Activated T-cell treated with anti-CD3 and anti-CD28 coated beads, Interleukin-2, amount 50 U/mL, for 72 hours (primary cell): Measurements from ENCODE around the gene ALG2. TPM values are rescaled to one million over a fixed set of nuclear protein-coding genes. Genes with fewer than 3 reads are reported as not detected.

Experiments
- ATAC-seq, 2 donors: fragments of 150-1000 bp; cut with Tn5 transposase; replicated peaks in 1 of 2; 2 replicates each; pipeline ENCODE4 v1.10.0; 2021; ENCODE audit warnings: moderate library complexity in 2 of 2, mild to moderate bottlenecking in 1 of 2
- DNase-seq, 2 donors: peaks; one replicate each; pipeline ENCODE4 v3.0.0; 2021 to 2022; ENCODE audit warnings: mixed read lengths in 1 of 2
- H3K27ac Mint-ChIP-seq: one replicate; pipeline ENCODE4 v1.8.0; 2022; ENCODE audit warnings: mild to moderate bottlenecking, moderate library complexity, mixed read lengths
- H3K27me3 Mint-ChIP-seq: one replicate; pipeline ENCODE4 v1.8.0; 2022; ENCODE audit warnings: low read depth, mixed read lengths
- H3K36me3 Mint-ChIP-seq, 2 donors: one replicate each; pipeline ENCODE4 v1.8.0; 2022; ENCODE audit warnings: mixed read lengths in 2 of 2, mild to moderate bottlenecking in 1 of 2; ENCODE audit not compliant: insufficient read depth in 2 of 2
- H3K4me1 Mint-ChIP-seq: one replicate; pipeline ENCODE4 v1.8.0; 2022; ENCODE audit warnings: low read depth, mixed read lengths
- H3K4me3 Mint-ChIP-seq, 2 donors: one replicate each; pipeline ENCODE4 v1.8.0; 2022; ENCODE audit warnings: mild to moderate bottlenecking in 2 of 2, mixed read lengths in 2 of 2, moderate library complexity in 2 of 2
- H3K9me3 Mint-ChIP-seq, 2 donors: one replicate each; pipeline ENCODE4 v1.8.0; 2022; ENCODE audit warnings: mixed read lengths in 2 of 2
- total RNA-seq, 2 donors: library from RNA; stranded (reverse); gene quantifications; one replicate each; pipeline ENCODE4 v1.2.3, GENCODE V29; 2022

Gene ALG2
- total RNA-seq, 2 donors from 2014 or later: 28.7 to 35.2 TPM

DNA sequence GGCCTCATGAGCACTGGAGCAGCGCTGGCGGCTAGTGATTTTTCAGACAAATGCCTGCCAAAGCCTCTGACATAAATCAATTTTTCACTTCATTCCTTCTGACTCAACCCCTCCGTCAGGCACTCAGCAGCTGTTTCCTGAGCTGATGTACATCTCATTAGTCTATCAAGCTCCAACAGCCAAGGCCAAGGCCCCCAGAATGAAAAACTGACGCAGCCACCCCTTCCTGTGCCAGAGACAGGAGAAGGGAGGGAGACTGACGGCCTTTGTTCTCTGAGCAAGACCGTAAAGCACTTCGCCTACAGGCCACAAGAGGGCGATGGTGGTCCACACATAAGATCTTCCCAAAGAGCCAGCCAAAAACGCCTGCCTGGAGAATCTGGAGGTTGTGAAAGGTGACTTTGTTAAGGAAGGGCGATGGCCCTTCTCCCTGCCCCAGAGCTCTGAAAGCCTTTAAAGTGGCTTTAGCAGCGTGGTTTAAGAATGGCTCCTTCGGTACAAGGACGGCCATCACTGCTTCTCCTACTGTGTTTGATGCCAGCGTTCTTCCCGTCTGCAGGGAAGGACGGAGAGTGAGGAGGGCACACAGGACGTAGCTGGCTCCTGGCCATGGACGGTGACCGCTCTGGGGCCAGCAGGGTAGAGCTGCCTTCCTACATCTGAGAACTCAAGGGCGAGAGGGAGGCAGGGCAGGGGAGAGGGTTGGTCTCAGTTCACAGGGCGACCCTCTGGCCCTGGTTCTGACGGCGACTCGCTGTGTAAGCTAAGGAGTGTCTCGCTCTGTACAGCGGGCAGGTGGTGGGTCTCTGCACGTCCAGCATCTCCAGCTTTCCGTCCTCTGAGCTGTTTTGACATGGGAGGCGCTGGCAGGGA lies 37.0 kb downstream of the ALG2 start:
- peaks cover 63% of the 10 kb centered on the region for H3K4me1 Mint-ChIP-seq
- DNase-seq: peak; percentile 80
- H3K27me3 Mint-ChIP-seq: peaks cover 11% of the 10 kb centered on the region
- H3K4me3 Mint-ChIP-seq: peak overlapping the region; percentile 40 to 58
- no peaks in the 10 kb centered on the region for H3K9me3 Mint-ChIP-seq
- peaks cover 0 to 2% of the 10 kb centered on the region in 2 donors for H3K36me3 Mint-ChIP-seq
- ATAC-seq: peak; percentile 82 to 83
- H3K27ac Mint-ChIP-seq: no peak overlapping the region

DNA sequence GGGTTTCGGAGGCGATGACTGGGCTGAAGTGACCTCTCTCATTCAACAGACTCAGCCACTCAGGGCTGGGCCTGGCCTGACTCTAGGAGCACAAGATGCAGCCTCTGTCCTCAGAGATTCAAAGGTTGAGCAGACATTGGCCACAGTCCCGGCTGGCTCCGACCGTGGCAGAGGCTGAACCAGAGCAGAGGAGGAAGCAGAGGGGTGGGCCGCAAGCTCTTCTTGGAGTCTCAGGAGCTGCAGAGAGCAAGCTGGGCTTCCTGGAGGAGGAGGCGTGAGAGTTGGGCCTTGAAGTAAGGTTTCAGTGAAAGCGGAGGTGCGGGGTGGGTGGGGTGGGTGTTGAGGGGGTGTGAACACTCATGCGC lies 37.6 kb downstream of the ALG2 start:
- peaks cover 0 to 2% of the 10 kb centered on the region in 2 donors for H3K36me3 Mint-ChIP-seq
- DNase-seq (no peak), ATAC-seq (no peak)
- no peak overlapping the region for H3K27ac Mint-ChIP-seq
- H3K4me1 Mint-ChIP-seq: peaks cover 69% of the 10 kb centered on the region
- H3K27me3 Mint-ChIP-seq: peaks cover 11% of the 10 kb centered on the region
- H3K4me3 Mint-ChIP-seq: no peak overlapping the region
- no peaks in the 10 kb centered on the region for H3K9me3 Mint-ChIP-seq

DNA sequence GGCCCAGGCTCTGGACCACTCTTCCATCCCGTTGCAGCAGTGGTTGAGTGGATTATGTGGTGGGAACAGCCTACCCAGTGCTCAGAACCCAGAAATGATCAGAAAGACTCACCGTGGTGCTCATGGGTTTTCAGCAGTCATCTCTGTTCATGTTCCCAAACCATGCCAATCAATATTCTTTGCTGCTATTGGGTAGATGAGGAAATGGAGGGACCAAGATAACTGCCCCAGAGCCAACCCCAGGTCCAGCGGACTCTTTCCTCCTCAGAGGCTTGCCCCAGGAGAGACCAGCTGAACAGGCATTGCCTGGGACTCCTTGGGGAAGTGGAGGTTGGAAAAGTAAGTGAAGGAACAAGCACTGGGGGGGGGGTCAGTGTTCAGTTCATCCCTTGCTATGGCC lies 38.1 kb downstream of the ALG2 start:
- Mint-ChIP-seq H3K4me3 (peak overlapping the region in 1 of 2 donors; percentile 17), H3K4me1 (peaks cover 74% of the 10 kb centered on the region)

DNA sequence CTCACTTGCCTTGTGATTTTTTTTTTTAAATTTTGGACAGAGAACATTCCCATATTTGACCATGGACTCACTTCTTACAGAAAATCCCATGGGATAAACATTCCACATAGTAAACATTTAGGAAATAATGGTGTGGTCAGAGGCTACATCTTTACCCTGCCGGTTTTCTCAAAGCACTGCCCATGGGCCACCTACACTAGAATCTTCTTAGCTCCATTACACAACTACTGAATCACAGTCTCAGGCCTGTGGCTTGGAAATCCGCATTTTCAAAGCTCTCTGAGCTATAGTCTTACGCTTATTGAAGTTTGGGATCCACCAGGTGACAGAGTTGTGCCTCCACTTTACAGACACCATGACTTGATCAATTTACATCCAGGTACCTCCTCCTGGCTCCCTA lies 39.4 kb downstream of the ALG2 start:
- no peak overlapping the region for H3K27ac Mint-ChIP-seq

More for the DNA sequence above, 38.1 kb downstream of the ALG2 start:
- no peak for DNase-seq
- Mint-ChIP-seq H3K36me3 (peaks cover 0 to 2% of the 10 kb centered on the region in 2 donors), H3K27me3 (peaks cover 9% of the 10 kb centered on the region), H3K9me3 (no peaks in the 10 kb centered on the region), H3K27ac (no peak overlapping the region)
- no peak for ATAC-seq

DNA sequence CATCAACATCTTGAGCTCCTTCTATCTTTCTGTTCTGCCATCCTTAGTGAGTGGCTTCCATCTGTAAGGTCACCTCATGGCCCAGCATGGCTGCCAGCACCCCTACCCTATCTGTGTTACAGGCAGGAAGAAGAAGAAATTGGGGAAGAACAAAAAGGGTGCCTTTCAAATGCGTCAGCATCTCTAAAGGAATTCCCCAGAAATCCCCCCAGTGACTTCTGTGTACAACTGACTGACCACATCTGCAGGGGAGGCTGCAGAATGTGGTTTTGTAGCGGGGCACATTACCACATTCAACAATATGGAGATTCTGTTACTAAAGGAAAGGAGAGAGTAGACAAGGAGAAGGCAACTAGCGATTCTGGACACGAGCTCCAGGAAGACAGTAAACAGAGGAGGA lies 40.1 kb downstream of the ALG2 start:
- peaks cover 0 to 2% of the 10 kb centered on the region in 2 donors for H3K36me3 Mint-ChIP-seq
- H3K27me3 Mint-ChIP-seq: no peaks in the 10 kb centered on the region
- H3K4me3 Mint-ChIP-seq: peak overlapping the region; percentile 68 to 75
- H3K9me3 Mint-ChIP-seq: no peaks in the 10 kb centered on the region
- peak overlapping the region; percentile 75 for H3K27ac Mint-ChIP-seq
- ATAC-seq (peak; percentile 39 to 43), DNase-seq (peak; percentile 46 to 53)
- peaks cover 71% of the 10 kb centered on the region for H3K4me1 Mint-ChIP-seq

More for the DNA sequence above, 39.4 kb downstream of the ALG2 start:
- DNase-seq: no peak
- no peak for ATAC-seq
- H3K27me3 Mint-ChIP-seq: no peaks in the 10 kb centered on the region
- no peaks in the 10 kb centered on the region for H3K9me3 Mint-ChIP-seq
- peaks cover 0 to 2% of the 10 kb centered on the region in 2 donors for H3K36me3 Mint-ChIP-seq
- peaks cover 77% of the 10 kb centered on the region for H3K4me1 Mint-ChIP-seq
- H3K4me3 Mint-ChIP-seq: peak overlapping the region in 1 of 2 donors; percentile 4

DNA sequence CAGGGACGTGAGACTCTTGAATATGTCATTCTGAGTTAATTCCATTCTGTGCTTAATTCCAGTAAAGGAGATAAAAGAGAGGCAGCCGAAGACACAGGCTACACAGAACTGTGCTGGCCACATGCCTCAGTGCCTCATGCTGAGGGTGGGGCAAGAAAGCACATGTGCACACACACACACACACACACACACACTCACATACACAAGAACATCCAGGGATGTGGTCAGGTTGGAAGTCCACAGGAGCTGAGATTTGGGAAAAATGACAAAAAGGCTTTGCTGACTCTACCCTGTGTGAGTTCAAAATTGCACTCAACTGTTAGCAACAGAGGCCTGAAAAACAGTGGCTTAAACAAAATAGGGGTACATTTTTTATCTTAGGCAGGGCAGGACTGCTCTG lies 40.5 kb downstream of the ALG2 start:
- Mint-ChIP-seq H3K9me3 (no peaks in the 10 kb centered on the region), H3K4me1 (peaks cover 71% of the 10 kb centered on the region), H3K27me3 (no peaks in the 10 kb centered on the region), H3K4me3 (peak overlapping the region; percentile 68 to 75), H3K27ac (peak overlapping the region; percentile 79), H3K36me3 (peaks cover 0 to 2% of the 10 kb centered on the region in 2 donors)
- no peak for DNase-seq
- no peak for ATAC-seq

DNA sequence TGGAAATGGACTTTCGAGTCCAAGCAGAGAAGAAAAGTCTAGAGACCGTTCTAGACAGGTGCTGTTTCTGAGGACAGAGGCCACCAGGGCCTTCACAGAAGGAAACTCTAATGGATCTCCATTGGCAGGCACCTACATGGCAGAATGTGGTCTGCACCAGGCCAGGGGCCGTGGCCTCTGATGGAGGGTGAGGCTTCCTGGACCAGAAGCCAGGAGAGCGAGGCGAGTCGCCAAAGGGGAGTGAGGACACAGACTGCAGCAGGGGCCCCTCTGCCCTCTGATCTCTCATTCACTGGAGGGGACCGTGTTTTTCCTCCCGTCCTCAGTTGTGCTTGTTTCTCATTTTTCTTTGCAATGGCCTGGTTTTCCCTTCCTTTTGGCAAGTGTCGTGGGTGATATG lies 41.1 kb downstream of the ALG2 start:
- ATAC-seq (peak; percentile 12), DNase-seq (no peak)
- Mint-ChIP-seq H3K36me3 (peaks cover 0 to 2% of the 10 kb centered on the region in 2 donors), H3K27ac (peak overlapping the region; percentile 79), H3K4me1 (peaks cover 71% of the 10 kb centered on the region), H3K9me3 (no peaks in the 10 kb centered on the region), H3K4me3 (peak overlapping the region; percentile 68 to 75), H3K27me3 (no peaks in the 10 kb centered on the region)

DNA sequence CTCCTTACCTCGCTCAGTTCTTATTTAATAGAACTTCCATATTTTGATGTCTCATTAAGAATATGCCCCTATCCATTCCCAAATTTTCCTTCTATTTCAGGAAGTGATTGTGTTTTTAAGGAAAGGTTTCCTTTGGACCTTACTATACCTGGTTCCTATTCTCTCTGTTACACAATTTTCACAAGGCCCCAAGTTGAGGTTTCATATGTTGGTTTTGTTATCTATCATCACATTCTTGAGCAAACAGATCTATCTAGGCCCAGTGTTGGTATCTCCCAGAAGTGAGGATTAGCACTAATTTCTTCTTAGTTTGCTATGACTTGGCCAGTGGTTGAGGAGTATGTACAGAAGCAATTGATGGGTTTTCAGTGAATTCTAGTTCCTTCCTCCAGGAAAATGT lies 41.5 kb downstream of the ALG2 start:
- H3K4me1 Mint-ChIP-seq: peaks cover 66% of the 10 kb centered on the region

DNA sequence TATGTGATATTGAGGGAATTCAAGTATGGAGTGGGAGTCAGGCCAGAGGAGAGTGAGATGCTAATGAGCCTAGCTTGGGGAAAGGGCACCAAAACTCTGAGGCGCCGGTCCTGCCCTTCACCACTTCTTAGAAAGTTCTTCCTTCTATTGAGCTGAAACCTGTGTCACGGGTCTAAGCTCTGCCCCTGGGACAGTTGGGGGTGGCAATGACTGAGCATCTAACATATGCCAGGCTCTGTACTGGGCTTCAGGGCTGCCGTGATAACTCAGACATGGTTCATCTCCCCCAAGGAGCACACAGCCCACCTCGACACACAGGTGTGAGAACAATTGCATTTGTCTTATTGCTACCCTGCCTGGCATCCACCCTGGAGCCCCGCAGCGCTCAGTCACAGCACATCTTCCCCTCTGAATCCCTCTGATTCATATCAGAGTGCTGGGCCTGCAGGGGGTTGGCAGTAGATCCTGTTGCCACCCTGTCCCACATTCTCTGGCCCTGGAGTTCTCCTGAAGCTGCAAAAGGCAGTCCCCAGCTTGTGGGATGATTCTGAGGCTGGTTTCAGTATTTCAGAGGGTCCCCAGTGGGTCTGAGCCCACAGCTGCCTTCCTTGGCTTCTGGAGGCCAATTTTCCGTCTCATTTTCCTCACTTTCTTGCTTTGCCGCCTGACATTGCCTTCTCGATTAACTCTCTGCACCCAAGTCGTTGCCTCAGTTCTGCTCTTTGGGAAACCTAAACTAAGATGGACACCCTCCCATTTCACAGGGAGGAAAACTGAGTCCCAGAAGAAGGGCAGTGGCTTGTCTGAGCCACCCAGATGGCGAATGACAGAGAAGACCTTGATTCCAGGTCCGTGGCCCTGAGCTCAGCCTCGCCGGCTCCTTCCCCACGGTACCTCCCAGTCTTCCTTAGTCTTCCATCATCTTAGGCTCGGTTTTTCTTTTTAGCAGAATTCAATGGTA lies 42.5 kb downstream of the ALG2 start:
- H3K27me3 Mint-ChIP-seq: no peaks in the 10 kb centered on the region
- no peaks in the 10 kb centered on the region for H3K36me3 Mint-ChIP-seq
- DNase-seq (no peak), ATAC-seq (no peak)
- H3K27ac Mint-ChIP-seq: no peak overlapping the region
- peaks cover 62% of the 10 kb centered on the region for H3K4me1 Mint-ChIP-seq
- H3K9me3 Mint-ChIP-seq: no peaks in the 10 kb centered on the region
- H3K4me3 Mint-ChIP-seq: peak overlapping the region in 1 of 2 donors; percentile 4

More for the DNA sequence above, 41.5 kb downstream of the ALG2 start:
- DNase-seq: peak in 1 of 2 donors; percentile 23
- Mint-ChIP-seq H3K9me3 (no peaks in the 10 kb centered on the region), H3K27ac (peak overlapping the region; percentile 79), H3K4me3 (peak overlapping the region; percentile 68 to 75), H3K36me3 (peaks cover 0 to 2% of the 10 kb centered on the region in 2 donors), H3K27me3 (no peaks in the 10 kb centered on the region)
- ATAC-seq: peak; percentile 66 to 79

DNA sequence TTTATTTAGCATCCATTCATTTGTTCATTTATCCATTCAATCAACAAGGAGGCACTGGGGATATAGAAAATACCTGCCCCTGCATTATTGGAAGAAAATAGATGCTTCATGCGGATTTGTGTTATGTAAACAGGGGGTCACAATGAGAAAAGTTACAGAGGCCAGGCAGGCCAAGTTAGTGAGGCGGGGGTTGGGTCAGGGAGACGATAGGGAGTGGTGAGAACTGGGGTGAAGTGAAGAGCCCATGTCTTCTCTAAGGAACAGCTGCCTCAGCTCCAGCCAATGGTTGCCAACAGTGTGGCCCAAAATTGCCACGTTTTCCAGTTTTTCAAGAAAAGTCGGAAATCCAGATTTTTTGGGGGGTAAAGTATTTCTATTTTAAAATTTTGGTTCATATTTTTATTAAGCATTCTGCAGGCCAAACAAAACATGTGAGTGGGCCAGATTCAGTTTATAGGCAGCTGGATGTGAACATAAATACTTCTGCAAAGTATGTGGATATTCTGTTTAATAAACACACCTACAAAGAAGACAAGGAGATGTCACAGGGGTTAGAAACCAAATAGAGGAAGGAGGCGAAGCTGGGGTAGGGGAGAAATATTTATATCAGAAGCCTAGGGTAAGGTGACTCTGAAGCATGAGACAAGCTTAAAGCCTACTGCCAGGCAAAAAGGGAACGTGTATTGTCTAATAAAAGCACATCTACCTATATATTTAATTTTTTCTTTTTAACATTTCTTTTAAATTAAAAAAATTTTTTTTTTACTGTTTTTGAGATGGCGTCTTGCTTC lies 44.0 kb downstream of the ALG2 start:
- Mint-ChIP-seq H3K4me3 (no peak overlapping the region), H3K27me3 (no peaks in the 10 kb centered on the region), H3K36me3 (no peaks in the 10 kb centered on the region), H3K9me3 (no peaks in the 10 kb centered on the region), H3K4me1 (peaks cover 59% of the 10 kb centered on the region), H3K27ac (no peak overlapping the region)
- no peak for DNase-seq
- ATAC-seq: no peak

DNA sequence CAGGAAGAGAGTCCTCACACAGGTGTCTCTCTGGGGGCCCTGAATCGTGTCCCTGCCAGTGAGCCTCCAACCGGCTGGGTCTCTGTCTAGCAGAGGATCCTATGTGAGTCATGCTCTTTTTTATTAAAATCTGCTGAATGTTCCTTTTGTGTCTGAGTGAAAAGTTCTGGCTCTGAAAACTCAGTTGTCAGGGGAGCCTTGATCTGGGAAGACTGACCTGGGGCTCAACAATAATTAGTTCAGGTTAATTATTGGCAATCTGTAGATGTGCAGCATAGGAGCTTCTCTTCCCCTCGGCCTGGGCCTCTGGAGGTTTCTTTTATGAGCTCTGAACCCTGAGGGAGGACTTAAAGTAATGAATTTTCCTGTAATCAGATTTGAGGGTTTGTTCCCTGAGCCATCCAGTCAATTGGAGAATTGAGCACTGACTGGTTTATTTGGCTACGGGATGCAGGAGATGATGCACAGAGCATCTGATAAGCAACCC lies 45.2 kb downstream of the ALG2 start:
- peaks cover 7% of the 10 kb centered on the region for H3K27me3 Mint-ChIP-seq
- DNase-seq: no peak
- H3K27ac Mint-ChIP-seq: peak overlapping the region; percentile 24
- H3K4me3 Mint-ChIP-seq: no peak overlapping the region
- H3K4me1 Mint-ChIP-seq: peaks cover 52% of the 10 kb centered on the region
- no peaks in the 10 kb centered on the region for H3K36me3 Mint-ChIP-seq
- no peaks in the 10 kb centered on the region for H3K9me3 Mint-ChIP-seq
- ATAC-seq: no peak
